DND-41 (cell line): ENCODE results near the gene THY1.

Source experiments
- CTCF ChIP-seq: IDR thresholded peaks from 2 replicates; pipeline ENCODE4 v1.5.1; 2012; ENCODE audit warnings: borderline replicate concordance, low read length, moderate library complexity, mild to moderate bottlenecking; ENCODE audit not compliant: poor library complexity, severe bottlenecking; ENCODE audit errors: extremely low read depth
- EZH2 ChIP-seq: IDR thresholded peaks from 3 replicates; pipeline ENCODE4 v1.6.1; 2012; ENCODE audit warnings: borderline replicate concordance, low read depth, mild to moderate bottlenecking, moderate library complexity, low read length, inconsistent platforms; ENCODE audit not compliant: severe bottlenecking

DNA sequence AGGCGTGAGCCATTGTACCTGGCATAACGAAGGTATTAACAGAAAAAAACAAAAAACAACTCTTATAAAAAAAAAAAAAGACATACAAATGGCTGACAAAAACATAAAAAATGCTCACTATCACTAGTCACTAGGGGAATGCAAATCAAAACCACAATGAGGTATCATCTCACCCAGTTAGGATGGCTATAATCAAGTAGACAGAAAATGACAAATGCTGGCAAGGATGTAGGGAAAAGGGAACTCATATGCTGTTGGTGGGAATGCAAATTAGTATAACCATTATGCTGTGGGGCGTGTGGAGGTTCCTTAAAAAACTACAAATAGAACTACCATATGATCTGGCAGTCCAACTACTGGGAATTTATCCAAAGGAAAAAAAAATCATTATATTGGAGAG, 17.0 kb downstream of the THY1 start:
- TF ChIP-seq CTCF (no peak), EZH2 (no peak)
